ENCODE data around the gene ZNF791. TPM values are rescaled to one million over a fixed set of nuclear protein-coding genes. Genes with fewer than 3 reads are reported as not detected.
"Not testable (repeated sequence)": the region's sequence is repeated elsewhere in the genome, so short reads cannot be mapped to it uniquely, and the experiment has no call there.

The ZNF791 gene
- total RNA-seq, 1 donor from 2014 or later, result 29.0 TPM

GRCh38 chr19:12606796-12607195 lies 3.9 kb upstream of the ZNF791 start:
- DNase-seq (ENCODE audit: low spot score), result no peak
- Mint-ChIP-seq H3K36me3 (ENCODE audit: low read depth) (peaks cover 17% of the 10 kb centered on the region), H3K4me3 (no peak overlapping the region), H3K4me1 (ENCODE audit: low read depth) (peaks cover 17% of the 10 kb centered on the region), H3K9me3 (no peaks in the 10 kb centered on the region), H3K27me3 (ENCODE audit: insufficient read depth) (no peaks in the 10 kb centered on the region), H3K27ac (no peak overlapping the region)
- intact Hi-C loops (cut with micrococcal nuclease), result no loop called here

- Mint-ChIP-seq H3K27me3 (ENCODE audit: insufficient read depth) (no peaks in the 10 kb centered on the region), H3K9me3 (no peaks in the 10 kb centered on the region), H3K4me3 (no peak overlapping the region), H3K27ac (no peak overlapping the region), H3K4me1 (ENCODE audit: low read depth) (peaks cover 19% of the 10 kb centered on the region), H3K36me3 (ENCODE audit: low read depth) (peaks cover 15% of the 10 kb centered on the region)
- DNase-seq (ENCODE audit: low spot score), result no peak
- intact Hi-C loops (cut with micrococcal nuclease), result no loop called here
Measured at GRCh38 chr19:12607631-12608030, 3.1 kb upstream of the ZNF791 start.

- intact Hi-C loops (cut with micrococcal nuclease), result loop anchor here (2.0 to 5.0 kb wide), 4 partner anchors 29 to 623 kb away; partner anchors contain the start of genes TNPO2 and ZNF563
- no peaks in the 10 kb centered on the region for H3K27me3 Mint-ChIP-seq (ENCODE audit: insufficient read depth)
- H3K9me3 Mint-ChIP-seq, result no peaks in the 10 kb centered on the region
- peaks cover 28% of the 10 kb centered on the region for H3K4me1 Mint-ChIP-seq (ENCODE audit: low read depth)
- peak overlapping the region; percentile 100 for H3K4me3 Mint-ChIP-seq
- peaks cover 24% of the 10 kb centered on the region for H3K36me3 Mint-ChIP-seq (ENCODE audit: low read depth)
- DNase-seq (ENCODE audit: low spot score), result no peak
- peak overlapping the region; percentile 99 for H3K27ac Mint-ChIP-seq
Measured at GRCh38 chr19:12611361-12611699, 610 bp downstream of the ZNF791 start.

- Mint-ChIP-seq H3K36me3 (ENCODE audit: low read depth) (peaks cover 32% of the 10 kb centered on the region), H3K9me3 (no peaks in the 10 kb centered on the region), H3K4me1 (ENCODE audit: low read depth) (peaks cover 24% of the 10 kb centered on the region), H3K27ac (no peak overlapping the region), H3K4me3 (no peak overlapping the region), H3K27me3 (ENCODE audit: insufficient read depth) (no peaks in the 10 kb centered on the region)
- no peak for DNase-seq (ENCODE audit: low spot score)
- intact Hi-C loops (cut with micrococcal nuclease), result no loop called here
Measured at GRCh38 chr19:12617646-12618045, 6.9 kb downstream of the ZNF791 start.

- peaks cover 36% of the 10 kb centered on the region for H3K36me3 Mint-ChIP-seq (ENCODE audit: low read depth)
- H3K27ac Mint-ChIP-seq; intact Hi-C loops (cut with micrococcal nuclease): not testable (repeated sequence)
Measured at GRCh38 chr19:12621253-12622024, 10.7 kb downstream of the ZNF791 start.

GRCh38 chr19:12623361-12624031 lies 12.8 kb downstream of the ZNF791 start:
- Mint-ChIP-seq H3K4me1 (ENCODE audit: low read depth) (no peaks in the 10 kb centered on the region), H3K27ac (no peak overlapping the region), H3K4me3 (no peak overlapping the region), H3K36me3 (ENCODE audit: low read depth) (peaks cover 47% of the 10 kb centered on the region), H3K27me3 (ENCODE audit: insufficient read depth) (no peaks in the 10 kb centered on the region), H3K9me3 (peaks cover 16% of the 10 kb centered on the region)
- no peak for DNase-seq (ENCODE audit: low spot score)
- intact Hi-C loops (cut with micrococcal nuclease), result no loop called here

More at GRCh38 chr19:12621253-12622024, 10.7 kb downstream of the ZNF791 start:
- H3K27me3 Mint-ChIP-seq (ENCODE audit: insufficient read depth); H3K4me3 Mint-ChIP-seq; DNase-seq (ENCODE audit: low spot score); H3K9me3 Mint-ChIP-seq; H3K4me1 Mint-ChIP-seq (ENCODE audit: low read depth): not testable (repeated sequence)

GRCh38 chr19:12626958-12627357 lies 16.2 kb downstream of the ZNF791 start:
- Mint-ChIP-seq H3K4me3 (no peak overlapping the region), H3K27ac (no peak overlapping the region), H3K4me1 (ENCODE audit: low read depth) (no peaks in the 10 kb centered on the region), H3K36me3 (ENCODE audit: low read depth) (peaks cover 57% of the 10 kb centered on the region), H3K27me3 (ENCODE audit: insufficient read depth) (no peaks in the 10 kb centered on the region), H3K9me3 (peaks cover 36% of the 10 kb centered on the region)
- intact Hi-C loops (cut with micrococcal nuclease), result no loop called here
- DNase-seq (ENCODE audit: low spot score), result no peak

GRCh38 chr19:12628040-12629022 lies 17.6 kb downstream of the ZNF791 start:
- no peak overlapping the region for H3K4me3 Mint-ChIP-seq
- H3K27ac Mint-ChIP-seq, result no peak overlapping the region
- peaks cover 57% of the 10 kb centered on the region for H3K36me3 Mint-ChIP-seq (ENCODE audit: low read depth)
- peaks cover 38% of the 10 kb centered on the region for H3K9me3 Mint-ChIP-seq
- intact Hi-C loops (cut with micrococcal nuclease), result no loop called here
- DNase-seq (ENCODE audit: low spot score), result no peak
- no peaks in the 10 kb centered on the region for H3K27me3 Mint-ChIP-seq (ENCODE audit: insufficient read depth)
- H3K4me1 Mint-ChIP-seq (ENCODE audit: low read depth), result no peaks in the 10 kb centered on the region

GRCh38 chr19:12629215-12629614 lies 18.5 kb downstream of the ZNF791 start:
- Mint-ChIP-seq H3K27me3 (ENCODE audit: insufficient read depth) (no peaks in the 10 kb centered on the region), H3K9me3 (peaks cover 40% of the 10 kb centered on the region), H3K36me3 (ENCODE audit: low read depth) (peaks cover 61% of the 10 kb centered on the region), H3K4me1 (ENCODE audit: low read depth) (no peaks in the 10 kb centered on the region), H3K4me3 (no peak overlapping the region), H3K27ac (no peak overlapping the region)
- intact Hi-C loops (cut with micrococcal nuclease), result no loop called here
- DNase-seq (ENCODE audit: low spot score), result no peak

- H3K4me3 Mint-ChIP-seq, result no peak overlapping the region
- peaks cover 26% of the 10 kb centered on the region for H3K36me3 Mint-ChIP-seq (ENCODE audit: low read depth)
- H3K9me3 Mint-ChIP-seq, result peaks cover 9% of the 10 kb centered on the region
- no peak for DNase-seq (ENCODE audit: low spot score)
- no peak overlapping the region for H3K27ac Mint-ChIP-seq
- no peaks in the 10 kb centered on the region for H3K27me3 Mint-ChIP-seq (ENCODE audit: insufficient read depth)
- intact Hi-C loops (cut with micrococcal nuclease), result no loop called here
- peaks cover 15% of the 10 kb centered on the region for H3K4me1 Mint-ChIP-seq (ENCODE audit: low read depth)
Measured at GRCh38 chr19:12636631-12637030, 25.9 kb downstream of the ZNF791 start.

GRCh38 chr19:12638611-12639182 lies 28.0 kb downstream of the ZNF791 start:
- Mint-ChIP-seq H3K27ac (no peak overlapping the region), H3K27me3 (ENCODE audit: insufficient read depth) (no peaks in the 10 kb centered on the region), H3K36me3 (ENCODE audit: low read depth) (peaks cover 24% of the 10 kb centered on the region), H3K4me3 (no peak overlapping the region), H3K9me3 (peaks cover 4% of the 10 kb centered on the region), H3K4me1 (ENCODE audit: low read depth) (peaks cover 15% of the 10 kb centered on the region)
- DNase-seq (ENCODE audit: low spot score), result no peak
- intact Hi-C loops (cut with micrococcal nuclease), result no loop called here

GRCh38 chr19:12639901-12640613 lies 29.3 kb downstream of the ZNF791 start:
- Mint-ChIP-seq H3K9me3 (peaks cover 3% of the 10 kb centered on the region), H3K27me3 (ENCODE audit: insufficient read depth) (no peaks in the 10 kb centered on the region), H3K4me1 (ENCODE audit: low read depth) (peaks cover 13% of the 10 kb centered on the region), H3K27ac (peak overlapping the region; percentile 63), H3K36me3 (ENCODE audit: low read depth) (peaks cover 23% of the 10 kb centered on the region), H3K4me3 (peak overlapping the region; percentile 53)
- DNase-seq (ENCODE audit: low spot score), result peak; percentile 72
- intact Hi-C loops (cut with micrococcal nuclease), result loop anchor here (1.0 to 2.0 kb wide), 4 partner anchors 26 to 76 kb away; partner anchors contain the start of genes MAN2B1, WDR83, ZNF490 and ZNF791
